Measurements from ENCODE around the gene XCL2. TPM values are rescaled to one million over a fixed set of nuclear protein-coding genes. Genes with fewer than 3 reads are reported as not detected.
A peak's percentile ranks its signal among the peaks of the same experiment; 100 is the strongest.

XCL2 gene
- polyA plus RNA-seq, 1 of the 3 experiments (the other 2 are of a cell fraction): not detected

DNA sequence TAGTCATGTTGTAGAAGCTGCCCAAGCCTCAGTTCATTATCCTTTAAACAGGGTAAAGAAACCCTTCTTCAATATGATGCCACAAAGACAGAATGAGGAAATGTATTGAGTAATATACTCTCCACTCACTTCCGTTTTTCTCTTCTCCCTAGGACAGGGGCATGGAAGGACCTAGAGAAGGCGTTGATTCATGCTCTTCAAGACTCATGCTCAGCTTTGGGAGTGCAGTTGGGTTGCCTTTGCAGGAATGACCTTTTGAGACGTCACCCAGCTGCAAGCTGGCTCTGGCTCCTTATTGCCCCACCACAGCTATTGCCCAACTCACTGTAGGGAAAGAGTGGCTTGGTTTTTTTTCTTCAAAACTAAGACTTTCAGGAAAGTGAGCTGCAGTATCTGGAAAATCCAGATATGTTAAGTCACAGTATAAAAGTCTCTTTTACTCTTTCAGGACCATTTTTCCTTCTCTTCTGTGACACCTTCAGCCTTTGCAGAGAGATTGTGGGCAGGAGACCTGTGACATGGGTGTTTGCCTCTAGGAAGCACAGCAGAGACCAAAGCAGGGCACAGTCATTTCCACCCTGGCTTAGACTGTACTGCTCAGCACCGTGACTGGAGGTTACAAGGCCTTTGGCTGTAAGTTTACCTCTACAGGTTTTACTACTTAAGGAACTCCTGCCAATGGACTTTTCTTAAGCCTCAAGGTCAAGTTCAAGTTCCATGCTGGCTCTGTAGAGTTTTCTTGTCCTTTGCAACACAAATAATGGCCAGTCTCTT is 39.5 kb downstream of the XCL2 start:
- POLR2A ChIA-PET: no interaction called here
- no peak for DNase-seq

GRCh38 chr1:168499688-168500049 is 44.1 kb downstream of the XCL2 start:
- Histone ChIP-seq H3K9ac (no peak overlapping the region), H3K27ac (ENCODE audit: low read depth in 2 of 2, low read length in 1 of 2) (peak overlapping the region; percentile 73 to 98; a peak in 3 of 4 replicates), H4K20me1 (ENCODE audit: insufficient read depth) (no peaks in the 10 kb centered on the region), H2AFZ (ENCODE audit: low read depth) (no peak overlapping the region), H3K27me3 (ENCODE audit: insufficient read depth) (no peaks in the 10 kb centered on the region), H3K9me3 (no peaks in the 10 kb centered on the region), H3F3A (replicated peaks; ENCODE audit: insufficient read depth) (no peaks in the 10 kb centered on the region), H3K9me2 (no peaks in the 10 kb centered on the region), H3K36me3 (replicated peaks in 1 of 2; ENCODE audit: control insufficient read depth in 1 of 2, insufficient read depth in 2 of 2, low read length in 1 of 2) (no peaks in the 10 kb centered on the region), H3K4me2 (no peak overlapping the region), H3K4me3 (ENCODE audit: low read depth in 2 of 2, low read length in 1 of 2) (no peak overlapping the region), H3K4me1 (ENCODE audit: control insufficient read depth in 1 of 2, insufficient read depth in 2 of 2, low read depth in 1 of 2, low read length in 1 of 2) (peaks cover 8 to 14% of the 10 kb centered on the region in 2 experiments; a peak in 3 of 4 replicates), H3K79me2 (ENCODE audit: insufficient read depth) (no peaks in the 10 kb centered on the region)
- WGBS (ENCODE audit: low lambda C conversion rate): 66% methylated on average over 2 of the region's 2 CpGs
- TF ChIP-seq FOXJ3 (CRISPR knock-in tag; IDR thresholded peaks at IDR 0.05) (no peak), SMC3 (IDR thresholded peaks at IDR 0.05; ENCODE audit: low read depth, low read length) (no peak), PBX3 (IDR thresholded peaks at IDR 0.05) (no peak), POLR2AphosphoS5 (IDR thresholded peaks at IDR 0.05; ENCODE audit: low read depth, low read length) (no peak), TAF1 (IDR thresholded peaks at IDR 0.05; ENCODE audit: borderline replicate concordance, low read depth, low read length) (no peak), FOSL2 (IDR thresholded peaks at IDR 0.05; ENCODE audit: borderline replicate concordance, low read depth) (0 out of 2 replicates have a peak, but pooled peaks have one; percentile 4)
- DNase-seq: no peak
- ChIA-PET CTCF (no interaction called here), POLR2A (no interaction called here)

More for the DNA sequence above, 39.5 kb downstream of the XCL2 start:
- no peaks in the 10 kb centered on the region for H3K27me3 ChIP-seq (ENCODE audit: insufficient read depth)
- H3K9me2 ChIP-seq: no peaks in the 10 kb centered on the region
- H3F3A ChIP-seq (replicated peaks; ENCODE audit: insufficient read depth): peaks cover 13% of the 10 kb centered on the region
- H4K20me1 ChIP-seq (ENCODE audit: insufficient read depth): no peaks in the 10 kb centered on the region
- WGBS (ENCODE audit: low lambda C conversion rate): 82% methylated on average over 4 of the region's 4 CpGs
- H3K36me3 ChIP-seq (replicated peaks in 1 of 2; ENCODE audit: control insufficient read depth in 1 of 2, insufficient read depth in 2 of 2, low read length in 1 of 2): no peaks in the 10 kb centered on the region
- H3K27ac ChIP-seq (ENCODE audit: low read depth in 2 of 2, low read length in 1 of 2): no peak overlapping the region
- no peak overlapping the region for H3K4me2 ChIP-seq
- no peaks in the 10 kb centered on the region for H3K79me2 ChIP-seq (ENCODE audit: insufficient read depth)
- H3K4me3 ChIP-seq (ENCODE audit: low read depth in 2 of 2, low read length in 1 of 2): no peak overlapping the region
- H3K9me3 ChIP-seq: no peaks in the 10 kb centered on the region
- H3K4me1 ChIP-seq (ENCODE audit: control insufficient read depth in 1 of 2, insufficient read depth in 2 of 2, low read depth in 1 of 2, low read length in 1 of 2): peaks cover 1 to 6% of the 10 kb centered on the region in 2 experiments; a peak in 2 of 4 replicates
- CTCF ChIA-PET: no interaction called here
- H2AFZ ChIP-seq (ENCODE audit: low read depth): no peak overlapping the region
- no peak overlapping the region for H3K9ac ChIP-seq
- TF ChIP-seq TEAD4 (IDR thresholded peaks at IDR 0.05; ENCODE audit: borderline replicate concordance, insufficient read depth): no peak
- no peak for TF ChIP-seq SIN3A (IDR thresholded peaks at IDR 0.05; ENCODE audit: borderline replicate concordance, low read depth, low read length)
- TF ChIP-seq FOXM1 (IDR thresholded peaks at IDR 0.05; ENCODE audit: low read depth): no peak
- no peak for TF ChIP-seq USF1 (IDR thresholded peaks at IDR 0.05; ENCODE audit: borderline replicate concordance, low read depth)
- no peak for TF ChIP-seq RXRA (IDR thresholded peaks at IDR 0.05; ENCODE audit: borderline replicate concordance, low read depth)
- TF ChIP-seq RCOR1 (IDR thresholded peaks at IDR 0.05; ENCODE audit: low read length): no peak
